ENCODE measurements around the gene PGBD1. TPM values are rescaled to one million over a fixed set of nuclear protein-coding genes. Genes with fewer than 3 reads are reported as not detected.

Gene PGBD1
- total and polyA plus RNA-seq, 8 donors, result 0.58 to 5.8 (median 1.7) TPM

- no peaks in the 10 kb centered on the region for H3K4me1 ChIP-seq
- no peak overlapping the region for H3K4me3 ChIP-seq
- TF ChIP-seq CTCF (IDR thresholded peaks at IDR 0.05), result no peak
- no peak for TF ChIP-seq POLR2A (IDR thresholded peaks at IDR 0.05)
- no peak for TF ChIP-seq EP300 (IDR thresholded peaks at IDR 0.05)
- no peak for TF ChIP-seq POLR2AphosphoS5 (IDR thresholded peaks at IDR 0.05)
- H3K36me3 ChIP-seq, result peaks cover 9 to 36% (median 31%) of the 10 kb centered on the region in 4 donors
- intact Hi-C loops (cut with DNase I; ENCODE audit: low total_unique reads), result no loop called here
- no peak overlapping the region for H3K27ac ChIP-seq
- no peak for DNase-seq
- no peaks in the 10 kb centered on the region for H3K27me3 ChIP-seq
- whole genome bisulfite sequencing, 5 donors, result 84 to 96% (median 91%) methylated on average over 1 of the region's 1 CpG
- no peaks in the 10 kb centered on the region for H3K9me3 ChIP-seq
These were observed 40.9 kb upstream of the PGBD1 start for GRCh38 chr6:28240471-28240870.

GRCh38 chr6:28243946-28244345, 37.4 kb upstream of the PGBD1 start:
- peaks cover 29 to 60% (median 56%) of the 10 kb centered on the region in 4 donors for H3K36me3 ChIP-seq
- no peaks in the 10 kb centered on the region for H3K9me3 ChIP-seq
- WGBS, 5 donors, result 93 to 100% (median 95%) methylated on average over 3 of the region's 3 CpGs
- H3K4me1 ChIP-seq, result no peaks in the 10 kb centered on the region
- no peak for DNase-seq
- H3K27me3 ChIP-seq, result no peaks in the 10 kb centered on the region
- TF ChIP-seq POLR2AphosphoS5 (IDR thresholded peaks at IDR 0.05), result no peak
- TF ChIP-seq EP300 (IDR thresholded peaks at IDR 0.05), result no peak
- TF ChIP-seq POLR2A (IDR thresholded peaks at IDR 0.05), result no peak
- TF ChIP-seq CTCF (IDR thresholded peaks at IDR 0.05), result no peak
- no peak overlapping the region for H3K4me3 ChIP-seq
- intact Hi-C loops (cut with DNase I; ENCODE audit: low total_unique reads), result no loop called here
- no peak overlapping the region for H3K27ac ChIP-seq

GRCh38 chr6:28245206-28245941, 36.0 kb upstream of the PGBD1 start:
- TF ChIP-seq POLR2AphosphoS5 (IDR thresholded peaks at IDR 0.05) (no peak), CTCF (IDR thresholded peaks at IDR 0.05) (no peak), POLR2A (IDR thresholded peaks at IDR 0.05) (no peak), EP300 (IDR thresholded peaks at IDR 0.05) (no peak)
- DNase-seq, result no peak
- Histone ChIP-seq H3K36me3 (peaks cover 29 to 67% (median 57%) of the 10 kb centered on the region in 4 donors), H3K9me3 (no peaks in the 10 kb centered on the region), H3K27me3 (no peaks in the 10 kb centered on the region), H3K4me1 (peaks cover 0 to 9% (median 5%) of the 10 kb centered on the region in 4 donors), H3K27ac (no peak overlapping the region), H3K4me3 (no peak overlapping the region)
- intact Hi-C loops (cut with DNase I; ENCODE audit: low total_unique reads), result no loop called here
- 92 to 95% (median 94%) methylated on average over 6 of the region's 6 CpGs for WGBS, 5 donors

GRCh38 chr6:28248916-28249315, 32.5 kb upstream of the PGBD1 start:
- peaks cover 4 to 29% (median 21%) of the 10 kb centered on the region in 4 donors for H3K4me1 ChIP-seq
- peaks cover 29 to 57% (median 50%) of the 10 kb centered on the region in 4 donors for H3K36me3 ChIP-seq
- no peak overlapping the region for H3K4me3 ChIP-seq
- WGBS, 5 donors, result 76 to 95% (median 84%) methylated on average over 1 of the region's 1 CpG
- peaks cover 0 to under 1% (median 0%) of the 10 kb centered on the region in 3 donors for H3K27me3 ChIP-seq
- intact Hi-C loops (cut with DNase I; ENCODE audit: low total_unique reads), result no loop called here
- no peak for DNase-seq
- H3K9me3 ChIP-seq, result no peaks in the 10 kb centered on the region
- TF ChIP-seq POLR2A (IDR thresholded peaks at IDR 0.05), result no peak
- no peak for TF ChIP-seq CTCF (IDR thresholded peaks at IDR 0.05)
- no peak overlapping the region for H3K27ac ChIP-seq

Measured in stomach (tissue), 9 donors.